Prostate gland (tissue), 2 donors: Measurements from ENCODE around the gene CYB561D1. TPM values are rescaled to one million over a fixed set of nuclear protein-coding genes. Genes with fewer than 3 reads are reported as not detected.

ENCODE experiments used
- DNase-seq: peaks from one replicate; pipeline ENCODE4 v3.0.0-alpha.2; 2019; ENCODE audit warnings: low spot score
- H3K27ac ChIP-seq, 2 donors: fragments of 200-600 bp; sonication (generic); 2 replicates each; pipeline ENCODE4 v1.5.1; 2017 to 2019
- H3K27me3 ChIP-seq: fragments of 200-600 bp; sonication (generic); replicated peaks from 2 replicates; pipeline ENCODE4 v1.5.1; 2019; ENCODE audit not compliant: insufficient read depth
- H3K36me3 ChIP-seq, 2 donors: fragments of 200-600 bp; sonication (generic); 1 replicate in 1 of 2; 2 replicates in 1 of 2; pipeline versions ENCODE4 v1.5.1 to v1.8.1; 2017 to 2019
- H3K4me1 ChIP-seq: fragments of 200-600 bp; sonication (generic); replicated peaks from 2 replicates; pipeline ENCODE4 v1.5.1; 2019
- H3K4me3 ChIP-seq, 2 donors: fragments of 200-600 bp; sonication (generic); 2 replicates each; pipeline ENCODE4 v1.5.1; 2017 to 2019
- H3K9me3 ChIP-seq: fragments of 200-600 bp; sonication (generic); 2 replicates; pipeline ENCODE4 v1.5.1; 2017
- CTCF ChIP-seq, 4 experiments: fragments of 200-600 bp in 2 of 4; fragments of 450-650 bp in 2 of 4; sonication (generic) in 2 of 4; IDR thresholded peaks; 1 replicate in 3 of 4; 2 replicates in 1 of 4; pipeline ENCODE4 v1.5.1; 2016 to 2019; ENCODE audit warnings: antibody characterized with exemption in 4 of 4, mild to moderate bottlenecking in 2 of 4, moderate library complexity in 2 of 4
- POLR2A ChIP-seq: fragments of 450-650 bp; IDR thresholded peaks from one replicate; pipeline ENCODE4 v1.6.1; 2016; ENCODE audit warnings: antibody characterized with exemption, mild to moderate bottlenecking
- POLR2AphosphoS5 ChIP-seq: sonication (generic); formaldehyde crosslinking; IDR thresholded peaks from one replicate; pipeline ENCODE4 v1.6.1; 2017; ENCODE audit warnings: antibody characterized with exemption
- WGBS: methylation state at CpG from one replicate; pipeline ENCODE4 v1.1.5; 2018; 5-methylcytosine and 5-hydroxymethylcytosine counted together
- intact Hi-C: fragments of 100-400 bp; cut with DNase I; formaldehyde crosslinking; loops from one replicate; pipeline ENCODE4 v1.14.2; 2022
- total RNA-seq, 2 donors: library from RNA; depleted of rRNA; stranded (reverse); fragments of >200 nt; gene quantifications; one replicate each; pipeline ENCODE4 v1.1.0, GENCODE V29; 2016

The CYB561D1 gene
- total RNA-seq, 2 donors from 2014 or later: 12.0 to 12.3 TPM

GRCh38 chr1:109542657-109543056, 48.8 kb downstream of the CYB561D1 start:
- H3K4me3 ChIP-seq: no peak overlapping the region
- H3K4me1 ChIP-seq: no peaks in the 10 kb centered on the region
- H3K9me3 ChIP-seq: no peaks in the 10 kb centered on the region
- no peak for DNase-seq
- no peak overlapping the region for H3K27ac ChIP-seq
- 77% methylated on average over 10 of the region's 10 CpGs for WGBS
- TF ChIP-seq POLR2AphosphoS5: no peak
- no peak for TF ChIP-seq CTCF (IDR thresholded peaks at IDR 0.05)
- no peaks in the 10 kb centered on the region for H3K36me3 ChIP-seq
- H3K27me3 ChIP-seq: no peaks in the 10 kb centered on the region
- intact Hi-C loops: no loop called here

GRCh38 chr1:109543283-109543987, 49.5 kb downstream of the CYB561D1 start:
- Histone ChIP-seq H3K4me3 (no peak overlapping the region), H3K27ac (no peak overlapping the region), H3K9me3 (no peaks in the 10 kb centered on the region), H3K36me3 (no peaks in the 10 kb centered on the region), H3K4me1 (no peaks in the 10 kb centered on the region), H3K27me3 (no peaks in the 10 kb centered on the region)
- 88% methylated on average over 24 of the region's 24 CpGs for WGBS
- intact Hi-C loops: no loop called here
- TF ChIP-seq POLR2A (no peak), POLR2AphosphoS5 (no peak), CTCF (IDR thresholded peaks at IDR 0.05) (no peak)
- no peak for DNase-seq

GRCh38 chr1:109543988-109544735, 50.3 kb downstream of the CYB561D1 start:
- Histone ChIP-seq H3K27me3 (no peaks in the 10 kb centered on the region), H3K4me3 (no peak overlapping the region), H3K27ac (no peak overlapping the region), H3K9me3 (no peaks in the 10 kb centered on the region), H3K36me3 (no peaks in the 10 kb centered on the region), H3K4me1 (no peaks in the 10 kb centered on the region)
- DNase-seq: no peak
- TF ChIP-seq CTCF (IDR thresholded peaks at IDR 0.05) (no peak), POLR2A (no peak), POLR2AphosphoS5 (no peak)
- intact Hi-C loops: no loop called here
- WGBS: 69% methylated on average over 14 of the region's 14 CpGs

- no peaks in the 10 kb centered on the region for H3K27me3 ChIP-seq
- no peaks in the 10 kb centered on the region for H3K36me3 ChIP-seq
- WGBS: 30% methylated on average over 5 of the region's 5 CpGs
- peak overlapping the region in 1 of 2 donors; percentile 71 for H3K4me3 ChIP-seq
- peak; percentile 88 for DNase-seq
- peak; percentile 87 to 96 (median 92) for TF ChIP-seq CTCF (IDR thresholded peaks at IDR 0.05)
- TF ChIP-seq POLR2A: peak; percentile 13
- TF ChIP-seq POLR2AphosphoS5: peak; percentile 93
- peak overlapping the region; percentile 95 to 96 for H3K27ac ChIP-seq
- H3K9me3 ChIP-seq: no peaks in the 10 kb centered on the region
- intact Hi-C loops: loop anchor here (2.0 to 5.0 kb wide), 3 partner anchors 86 to 438 kb away; partner anchors contain the start of gene AHCYL1
- H3K4me1 ChIP-seq: no peaks in the 10 kb centered on the region
Measured at GRCh38 chr1:109546311-109547109, 52.6 kb downstream of the CYB561D1 start.
